OCI-LY7 (cell line): Measurements from ENCODE around the gene GRM4.

Experiments
- EZH2phosphoT487 ChIP-seq: fragments of 200-600 bp; sonication (generic); IDR thresholded peaks from 2 replicates; pipeline ENCODE4 v1.6.1; 2018; ENCODE audit warnings: low read depth, borderline replicate concordance, mild to moderate bottlenecking, mixed run types, antibody characterized with exemption, low read length, moderate library complexity, mixed read lengths
- TF ChIP-seq, protein P1 (sequence below): fragments of 200-600 bp; sonication (generic); conservative IDR thresholded peaks from 2 replicates; pipeline ENCODE4 v1.5.1; 2014; ENCODE audit warnings: mild to moderate bottlenecking, antibody characterized with exemption, low read length, moderate library complexity, mixed read lengths

DNA sequence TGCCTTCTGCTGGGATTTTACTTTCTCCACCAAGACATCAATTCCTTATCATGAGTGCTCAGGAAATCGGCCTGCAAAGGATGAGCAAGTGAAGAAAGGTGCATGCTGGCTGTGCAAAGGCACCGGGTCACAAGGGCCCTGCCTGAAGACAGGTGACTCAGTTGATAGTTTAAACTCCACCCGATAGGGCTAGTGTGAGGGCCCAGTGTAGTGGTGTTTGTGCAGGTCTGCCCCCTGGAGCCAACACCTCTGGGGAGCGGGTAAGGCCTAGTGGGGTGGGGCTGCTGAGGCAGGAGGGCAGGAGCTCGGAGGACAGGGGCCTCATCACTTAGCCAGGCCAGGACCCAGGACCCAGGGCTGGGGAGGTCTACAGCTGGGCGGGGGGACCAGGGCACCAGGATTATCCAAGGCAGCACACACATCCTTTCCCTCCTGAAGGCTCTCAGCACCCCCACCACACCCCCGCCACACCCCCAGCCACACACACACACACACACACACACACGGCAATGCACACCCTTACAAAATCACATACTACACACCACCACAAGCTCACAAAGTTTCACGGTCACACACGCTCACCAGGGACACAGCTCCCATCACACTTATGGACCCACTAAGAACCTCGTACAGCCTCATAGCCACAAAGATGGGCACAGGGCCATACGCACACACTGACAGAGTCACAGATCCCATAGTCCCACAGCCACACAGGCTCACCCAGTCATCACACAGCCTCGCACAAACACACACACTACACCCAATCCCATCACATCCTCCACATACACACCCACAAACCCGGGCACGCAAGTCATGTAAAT lies 75.4 kb downstream of the GRM4 start:
- TF ChIP-seq, protein P1, sequence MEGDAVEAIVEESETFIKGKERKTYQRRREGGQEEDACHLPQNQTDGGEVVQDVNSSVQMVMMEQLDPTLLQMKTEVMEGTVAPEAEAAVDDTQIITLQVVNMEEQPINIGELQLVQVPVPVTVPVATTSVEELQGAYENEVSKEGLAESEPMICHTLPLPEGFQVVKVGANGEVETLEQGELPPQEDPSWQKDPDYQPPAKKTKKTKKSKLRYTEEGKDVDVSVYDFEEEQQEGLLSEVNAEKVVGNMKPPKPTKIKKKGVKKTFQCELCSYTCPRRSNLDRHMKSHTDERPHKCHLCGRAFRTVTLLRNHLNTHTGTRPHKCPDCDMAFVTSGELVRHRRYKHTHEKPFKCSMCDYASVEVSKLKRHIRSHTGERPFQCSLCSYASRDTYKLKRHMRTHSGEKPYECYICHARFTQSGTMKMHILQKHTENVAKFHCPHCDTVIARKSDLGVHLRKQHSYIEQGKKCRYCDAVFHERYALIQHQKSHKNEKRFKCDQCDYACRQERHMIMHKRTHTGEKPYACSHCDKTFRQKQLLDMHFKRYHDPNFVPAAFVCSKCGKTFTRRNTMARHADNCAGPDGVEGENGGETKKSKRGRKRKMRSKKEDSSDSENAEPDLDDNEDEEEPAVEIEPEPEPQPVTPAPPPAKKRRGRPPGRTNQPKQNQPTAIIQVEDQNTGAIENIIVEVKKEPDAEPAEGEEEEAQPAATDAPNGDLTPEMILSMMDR, result no peak
- TF ChIP-seq EZH2phosphoT487, result no peak
